Activated CD4-positive, alpha-beta memory T cell treated with anti-CD3 and anti-CD28 coated beads for 36 hours (primary cell): ENCODE measurements around the gene ARFRP1. TPM values are rescaled to one million over a fixed set of nuclear protein-coding genes. Genes with fewer than 3 reads are reported as not detected.
"Not testable (repeated sequence)": the region's sequence is repeated elsewhere in the genome, so short reads cannot be mapped to it uniquely, and the experiment has no call there.

Source experiments
- CTCF ChIA-PET: fragments of 350-600 bp; sonication (Branson Sonifier 250); formaldehyde crosslinking; loops from one replicate; lab custom pipeline; 2021; ENCODE audit warnings: antibody characterized with exemption, inconsistent platforms; lab: Charles Lee
- POLR2A ChIA-PET: fragments of 350-600 bp; sonication (Branson Sonifier 250); formaldehyde crosslinking; loops from one replicate; lab custom pipeline; 2021; ENCODE audit warnings: antibody characterized with exemption; lab: Charles Lee
- DNase-seq: peaks from one replicate; pipeline ENCODE4 v3.0.0-alpha.2; 2020
- H3K27ac Mint-ChIP-seq: one replicate; pipeline ENCODE4 v1.8.0; 2021; ENCODE audit warnings: mixed read lengths
- H3K27me3 Mint-ChIP-seq: one replicate; pipeline ENCODE4 v1.8.0; 2021; ENCODE audit warnings: mixed read lengths
- H3K36me3 Mint-ChIP-seq: one replicate; pipeline ENCODE4 v1.8.0; 2021; ENCODE audit warnings: mixed read lengths
- H3K4me1 Mint-ChIP-seq: one replicate; pipeline ENCODE4 v1.8.0; 2021; ENCODE audit warnings: low read depth, mixed read lengths
- H3K4me3 Mint-ChIP-seq: one replicate; pipeline ENCODE4 v1.8.0; 2021; ENCODE audit warnings: mild to moderate bottlenecking, mixed read lengths
- H3K9me3 Mint-ChIP-seq: one replicate; pipeline ENCODE4 v1.8.0; 2021; ENCODE audit warnings: mixed read lengths
- intact Hi-C: fragments of 100-400 bp; cut with micrococcal nuclease; formaldehyde crosslinking; loops from one replicate; pipeline ENCODE4 v1.15.1; 2023
- total RNA-seq, 2 experiments: library from RNA; stranded (reverse); gene quantifications; one replicate each; pipeline ENCODE4 v1.2.3, GENCODE V29; 2021

The ARFRP1 gene
- total RNA-seq, 2 experiments from 2014 or later = 54.6 to 58.4 TPM

DNA sequence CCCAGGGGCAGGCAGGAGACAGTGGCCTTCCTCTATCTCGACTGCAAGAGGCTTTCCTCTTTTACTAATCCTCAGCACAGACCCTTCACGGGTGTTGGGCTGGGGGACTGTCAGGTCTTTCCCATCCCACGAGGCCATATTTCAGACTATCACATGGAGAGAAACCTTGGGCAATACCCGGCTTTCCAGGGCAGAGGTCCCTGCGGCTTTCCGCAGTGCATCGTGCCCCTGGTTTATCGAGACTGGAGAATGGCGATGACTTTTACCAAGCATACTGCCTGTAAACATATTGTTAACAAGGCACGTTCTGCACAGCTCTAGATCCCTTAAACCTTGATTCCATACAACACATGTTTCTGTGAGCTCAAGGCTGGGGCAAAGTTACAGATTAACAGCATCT, 47.6 kb downstream of the ARFRP1 start:
- H3K4me3 Mint-ChIP-seq = peak overlapping the region; percentile 92
- H3K36me3 Mint-ChIP-seq = peaks cover 18% of the 10 kb centered on the region
- peaks cover 17% of the 10 kb centered on the region for H3K4me1 Mint-ChIP-seq
- intact Hi-C loops, POLR2A ChIA-PET, DNase-seq, H3K9me3 Mint-ChIP-seq, CTCF ChIA-PET, H3K27me3 Mint-ChIP-seq, H3K27ac Mint-ChIP-seq: not testable (repeated sequence)

DNA sequence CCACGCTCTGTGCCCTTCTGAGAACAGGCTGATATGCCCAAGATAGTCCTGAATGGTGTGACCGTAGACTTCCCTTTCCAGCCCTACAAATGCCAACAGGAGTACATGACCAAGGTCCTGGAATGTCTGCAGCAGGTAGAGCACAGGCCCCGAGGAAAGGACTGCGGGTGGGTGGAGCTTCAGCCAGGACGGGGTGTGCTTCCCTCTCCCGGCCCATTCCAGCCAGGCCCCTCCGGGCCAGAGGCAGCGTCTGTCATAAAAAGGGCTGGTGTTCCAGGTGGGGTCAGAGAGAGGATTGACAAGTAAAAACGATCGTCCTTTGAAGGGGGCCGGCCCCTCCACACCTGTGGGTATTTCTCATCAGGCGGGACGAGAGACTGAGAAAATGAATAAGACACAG, 48.4 kb downstream of the ARFRP1 start:
- no peaks in the 10 kb centered on the region for H3K27me3 Mint-ChIP-seq
- no peak for DNase-seq
- H3K4me1 Mint-ChIP-seq = peaks cover 22% of the 10 kb centered on the region
- H3K9me3 Mint-ChIP-seq = no peaks in the 10 kb centered on the region
- peaks cover 15% of the 10 kb centered on the region for H3K36me3 Mint-ChIP-seq
- intact Hi-C loops = loop anchor here (5.0 kb wide), 1 partner anchor 78 kb away; the partner anchor contains the start of genes LIME1 and SLC2A4RG
- H3K27ac Mint-ChIP-seq = no peak overlapping the region
- ChIA-PET CTCF (no interaction called here), POLR2A (no interaction called here)
- H3K4me3 Mint-ChIP-seq = peak overlapping the region; percentile 92

DNA sequence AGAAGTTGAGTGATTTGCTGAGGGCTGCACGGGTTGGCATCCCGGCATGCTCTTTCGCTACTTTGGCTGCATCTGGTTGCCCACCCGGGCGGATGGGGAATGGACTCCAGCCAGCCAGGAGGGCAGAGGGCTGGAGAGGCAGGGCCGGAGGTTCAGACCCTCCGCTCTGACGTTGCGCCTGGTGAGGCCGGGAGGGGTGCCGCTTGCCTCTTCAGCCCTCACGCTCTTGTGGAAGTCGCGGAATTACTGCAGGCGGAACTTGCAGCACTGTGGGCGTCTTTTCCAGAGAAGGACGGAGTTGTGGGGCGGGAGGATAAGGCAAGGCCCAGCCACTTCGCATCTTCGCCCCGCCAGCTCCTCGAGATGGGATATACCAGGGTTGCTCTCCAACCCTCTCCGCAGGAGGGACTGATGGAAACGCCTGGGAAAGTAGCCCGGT, 49.0 kb downstream of the ARFRP1 start:
- Mint-ChIP-seq H3K9me3 (no peaks in the 10 kb centered on the region), H3K27ac (peak overlapping the region; percentile 93), H3K4me1 (peaks cover 28% of the 10 kb centered on the region), H3K27me3 (no peaks in the 10 kb centered on the region), H3K36me3 (peaks cover 15% of the 10 kb centered on the region), H3K4me3 (peak overlapping the region; percentile 92)
- POLR2A ChIA-PET = interaction anchor here (1.0 to 2.0 kb wide), 4 partner anchors 17 to 206 kb away, joined by 3 to 17 read pairs (median 6); partner anchors contain the start of genes GMEB2 and TPD52L2
- CTCF ChIA-PET = interaction anchor here (0.8 to 1.6 kb wide), 9 partner anchors 10 to 322 kb away, joined by 3 to 11 read pairs (median 4); partner anchors contain the start of genes ARFRP1, GMEB2, PRPF6 and PTK6
- DNase-seq = peak; percentile 53
- intact Hi-C loops = loop anchor here (5.0 kb wide), 1 partner anchor 79 kb away; the partner anchor contains the start of genes LIME1 and SLC2A4RG

DNA sequence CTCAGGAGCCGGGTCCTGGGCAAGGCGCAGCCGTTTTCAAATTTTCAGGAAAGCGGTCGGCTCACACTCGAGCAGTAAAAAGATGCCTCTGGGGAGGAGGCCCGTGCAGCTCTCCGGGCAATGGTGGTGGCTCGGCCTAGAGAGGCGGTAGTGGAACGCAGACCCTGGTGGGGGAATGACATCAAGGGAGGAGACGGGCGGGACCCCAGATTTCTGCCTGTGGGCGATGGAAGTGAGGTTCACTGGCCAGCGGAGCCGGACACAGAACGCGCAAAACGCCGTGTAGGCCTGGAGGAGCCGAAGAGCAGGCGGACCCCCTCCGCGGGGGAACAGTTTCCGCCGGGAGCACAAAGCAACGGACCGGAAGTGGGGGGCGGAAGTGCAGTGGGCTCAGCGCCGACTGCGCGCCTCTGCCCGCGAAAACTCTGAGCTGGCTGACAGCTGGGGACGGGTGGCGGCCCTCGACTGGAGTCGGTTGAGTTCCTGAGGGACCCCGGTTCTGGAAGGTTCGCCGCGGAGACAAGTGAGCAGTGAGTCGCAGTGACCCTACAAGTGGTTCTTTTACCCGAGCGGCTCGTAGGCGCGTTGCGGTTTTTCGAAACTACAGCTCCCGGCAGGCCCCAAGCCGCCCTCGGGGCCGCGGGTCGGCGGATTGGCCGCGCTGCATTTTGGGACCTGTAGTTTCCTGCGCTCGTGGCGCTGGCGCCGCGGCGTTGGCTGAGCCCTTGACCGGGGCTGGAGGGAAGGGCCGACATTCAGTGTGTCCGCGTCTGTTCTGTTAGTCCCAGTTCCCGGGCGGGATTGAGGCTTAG, 49.6 kb downstream of the ARFRP1 start, which contains the start of gene RTEL1:
Gene RTEL1, plus strand, starts transcription at position 376 of the 812 bp plus-strand sequence. CDS start 1,091 bp downstream, outside the sequence.
- Mint-ChIP-seq H3K4me3 (peak within 1 kb of the TSS; percentile 92), H3K27ac (peak within 1 kb of the TSS; percentile 93), H3K4me1 (peaks cover 29% of the 10 kb centered on the region), H3K9me3 (no peaks in the 10 kb centered on the region), H3K27me3 (no peaks in the 10 kb centered on the region), H3K36me3 (peaks cover 15% of the 10 kb centered on the region)
- intact Hi-C loops = loop anchor here (5.0 kb wide), 1 partner anchor 79 kb away; the partner anchor contains the start of genes LIME1 and SLC2A4RG
- POLR2A ChIA-PET = interaction anchor here (0.9 to 2.0 kb wide), 5 partner anchors 12 to 207 kb away, joined by 3 to 17 read pairs (median 3); partner anchors contain the start of genes GMEB2 and TPD52L2
- DNase-seq = peak; percentile 92
- CTCF ChIA-PET = interaction anchor here (0.8 to 1.6 kb wide), 9 partner anchors 11 to 323 kb away, joined by 3 to 11 read pairs (median 4); partner anchors contain the start of genes ARFRP1, GMEB2, PRPF6 and PTK6

DNA sequence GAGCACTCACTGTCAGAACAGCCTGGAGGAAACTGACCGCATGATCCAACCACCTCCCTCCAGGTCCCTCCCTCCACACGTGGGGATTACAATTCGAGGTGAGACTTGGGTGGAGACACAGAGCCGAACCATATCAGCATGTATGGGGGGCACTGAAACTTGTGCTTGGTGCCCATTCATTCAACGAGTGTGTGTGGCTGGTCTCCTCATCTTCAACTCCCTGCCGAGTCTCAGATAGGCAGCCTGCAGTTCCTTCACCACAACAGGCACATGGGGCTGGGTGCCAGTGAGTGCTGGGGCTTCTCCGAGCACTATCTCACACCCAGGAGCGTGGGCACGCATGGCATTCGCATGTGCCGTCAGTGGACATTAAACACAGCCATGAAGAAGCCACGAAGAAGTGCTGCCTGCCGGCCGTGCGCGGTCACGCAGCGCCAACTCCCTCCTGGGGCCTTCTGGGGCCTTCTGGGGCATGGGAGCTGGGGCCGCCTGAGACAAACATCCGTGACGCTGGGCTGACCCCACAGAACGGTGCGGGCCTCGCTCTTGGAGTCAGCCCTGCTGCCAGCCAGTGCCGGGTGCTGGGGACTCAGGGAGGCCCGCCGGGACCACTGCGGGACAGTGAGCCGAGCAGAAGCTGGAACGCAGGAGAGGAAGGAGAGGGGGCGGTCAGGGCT, 50.4 kb downstream of the ARFRP1 start:
- ChIA-PET CTCF (interaction anchor here (1.0 to 1.6 kb wide), 5 partner anchors 16 to 161 kb away, joined by 3 to 11 read pairs (median 4); partner anchors contain the start of genes GMEB2 and PTK6), POLR2A (interaction anchor here (0.9 to 2.0 kb wide), 4 partner anchors 12 to 208 kb away, joined by 3 to 17 read pairs (median 6); partner anchors contain the start of genes GMEB2 and TPD52L2)
- DNase-seq = no peak
- H3K9me3 Mint-ChIP-seq = no peaks in the 10 kb centered on the region
- H3K36me3 Mint-ChIP-seq = peaks cover 14% of the 10 kb centered on the region
- H3K4me1 Mint-ChIP-seq = peaks cover 29% of the 10 kb centered on the region
- peak overlapping the region; percentile 92 for H3K4me3 Mint-ChIP-seq
- H3K27ac Mint-ChIP-seq = peak overlapping the region; percentile 93
- no peaks in the 10 kb centered on the region for H3K27me3 Mint-ChIP-seq
- intact Hi-C loops = loop anchor here (5.0 kb wide), 1 partner anchor 80 kb away; the partner anchor contains the start of genes LIME1 and SLC2A4RG

DNA sequence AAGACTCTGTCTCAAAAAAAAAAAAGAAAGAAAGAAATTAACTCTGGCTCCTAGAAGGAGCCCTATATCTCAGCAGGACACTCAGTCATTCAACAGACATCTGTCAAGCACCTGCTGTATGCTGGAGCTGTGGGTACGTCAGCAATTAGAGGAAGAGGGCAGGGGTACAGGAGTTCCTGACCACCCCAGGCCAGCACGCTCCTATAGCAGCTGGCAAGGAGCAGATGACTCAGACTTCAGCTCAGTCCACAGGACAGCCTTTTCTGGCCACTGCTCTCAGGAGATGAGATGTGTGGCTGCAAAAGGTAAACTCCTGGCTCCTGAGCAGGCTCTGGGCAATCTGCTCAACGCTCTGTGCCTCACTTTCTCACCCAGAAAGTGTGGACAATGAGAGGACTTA, 51.3 kb downstream of the ARFRP1 start:
- H3K9me3 Mint-ChIP-seq = no peaks in the 10 kb centered on the region
- peaks cover 7% of the 10 kb centered on the region for H3K36me3 Mint-ChIP-seq
- H3K4me3 Mint-ChIP-seq = no peak overlapping the region
- H3K27ac Mint-ChIP-seq = no peak overlapping the region
- peaks cover 32% of the 10 kb centered on the region for H3K4me1 Mint-ChIP-seq
- ChIA-PET POLR2A (no interaction called here), CTCF (interaction anchor here (1.2 kb wide), 1 partner anchor 14 kb away, joined by 3 read pairs; no protein-coding TSS in a partner anchor)
- intact Hi-C loops = loop anchor here (5.0 kb wide), 1 partner anchor 81 kb away; the partner anchor contains the start of genes LIME1 and SLC2A4RG
- H3K27me3 Mint-ChIP-seq = no peaks in the 10 kb centered on the region
- DNase-seq = no peak

DNA sequence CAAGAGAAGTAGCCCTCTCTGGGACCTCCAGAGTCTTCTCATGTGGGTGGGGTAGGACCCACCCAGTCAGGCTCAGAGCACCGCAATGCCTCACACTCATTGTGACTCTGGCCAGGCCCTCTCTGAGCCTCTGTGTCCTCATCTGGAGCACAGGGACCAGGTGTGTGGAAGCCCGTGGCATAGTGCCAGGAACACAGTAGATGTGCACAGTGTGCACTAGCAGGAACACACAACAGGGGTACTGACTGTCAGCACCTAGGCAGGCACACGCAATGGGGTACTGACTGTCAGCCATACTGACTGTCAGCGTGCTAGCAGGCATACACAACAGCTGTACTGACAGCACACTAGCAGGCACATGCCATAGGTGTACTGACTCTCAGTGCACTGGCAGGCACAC, 52.5 kb downstream of the ARFRP1 start:
- intact Hi-C loops = loop anchor here (5.0 kb wide), 1 partner anchor 82 kb away; the partner anchor contains the start of genes LIME1 and SLC2A4RG
- H3K27me3 Mint-ChIP-seq = no peaks in the 10 kb centered on the region

DNA sequence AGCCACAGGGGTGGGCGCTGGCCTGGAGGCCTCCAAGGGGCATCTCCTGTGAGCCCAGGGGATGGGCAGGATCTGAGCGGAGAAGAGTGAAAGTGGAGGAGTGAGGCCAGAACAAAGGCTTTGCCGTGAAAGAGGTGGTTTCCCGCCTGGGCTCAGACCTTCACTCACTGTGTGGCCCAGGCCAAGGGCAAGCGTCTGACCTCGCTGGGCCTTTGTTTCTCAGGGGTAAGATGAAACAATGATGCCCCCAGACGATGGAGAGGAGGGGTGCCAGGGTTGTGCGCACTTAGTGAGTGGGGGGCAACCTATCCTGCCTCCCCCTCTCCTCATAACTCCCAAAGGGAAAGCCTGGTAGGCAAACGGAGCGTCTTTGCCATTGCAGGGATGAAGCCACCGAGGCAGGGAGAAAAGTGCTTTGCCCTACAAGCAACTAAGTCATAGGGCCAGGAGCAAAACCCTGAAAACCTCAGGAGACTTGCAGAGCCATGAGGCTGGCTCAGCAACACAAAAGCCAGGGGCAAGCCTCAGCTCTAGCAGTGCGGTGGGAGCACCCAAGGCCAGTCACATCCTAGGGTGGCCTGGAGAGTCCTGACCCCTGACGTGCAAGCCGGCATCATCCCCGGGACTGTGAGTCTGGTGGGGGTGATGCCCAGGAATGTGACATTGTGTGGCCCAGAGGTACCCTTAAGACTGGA, 53.7 kb downstream of the ARFRP1 start:
- no peaks in the 10 kb centered on the region for H3K27me3 Mint-ChIP-seq
- H3K4me3 Mint-ChIP-seq = peak overlapping the region; percentile 74
- H3K9me3 Mint-ChIP-seq = no peaks in the 10 kb centered on the region
- ChIA-PET CTCF (interaction anchor here (1.1 to 2.0 kb wide), 2 partner anchors 12 to 116 kb away, joined by 3 to 8 read pairs; no protein-coding TSS in a partner anchor), POLR2A (interaction anchor here (1.0 kb wide), 1 partner anchor 8 kb away, joined by 3 read pairs; no protein-coding TSS in a partner anchor)
- H3K4me1 Mint-ChIP-seq = peaks cover 25% of the 10 kb centered on the region
- peak overlapping the region; percentile 79 for H3K27ac Mint-ChIP-seq
- no peaks in the 10 kb centered on the region for H3K36me3 Mint-ChIP-seq
- intact Hi-C loops = no loop called here
- no peak for DNase-seq

More for the DNA sequence above, 52.5 kb downstream of the ARFRP1 start:
- H3K9me3 Mint-ChIP-seq = no peaks in the 10 kb centered on the region
- no peak overlapping the region for H3K4me3 Mint-ChIP-seq
- ChIA-PET POLR2A (no interaction called here), CTCF (interaction anchor here (1.2 kb wide), 1 partner anchor 13 kb away, joined by 3 read pairs; no protein-coding TSS in a partner anchor)
- no peak for DNase-seq
- peaks cover 4% of the 10 kb centered on the region for H3K36me3 Mint-ChIP-seq
- no peak overlapping the region for H3K27ac Mint-ChIP-seq
- H3K4me1 Mint-ChIP-seq = peaks cover 35% of the 10 kb centered on the region

DNA sequence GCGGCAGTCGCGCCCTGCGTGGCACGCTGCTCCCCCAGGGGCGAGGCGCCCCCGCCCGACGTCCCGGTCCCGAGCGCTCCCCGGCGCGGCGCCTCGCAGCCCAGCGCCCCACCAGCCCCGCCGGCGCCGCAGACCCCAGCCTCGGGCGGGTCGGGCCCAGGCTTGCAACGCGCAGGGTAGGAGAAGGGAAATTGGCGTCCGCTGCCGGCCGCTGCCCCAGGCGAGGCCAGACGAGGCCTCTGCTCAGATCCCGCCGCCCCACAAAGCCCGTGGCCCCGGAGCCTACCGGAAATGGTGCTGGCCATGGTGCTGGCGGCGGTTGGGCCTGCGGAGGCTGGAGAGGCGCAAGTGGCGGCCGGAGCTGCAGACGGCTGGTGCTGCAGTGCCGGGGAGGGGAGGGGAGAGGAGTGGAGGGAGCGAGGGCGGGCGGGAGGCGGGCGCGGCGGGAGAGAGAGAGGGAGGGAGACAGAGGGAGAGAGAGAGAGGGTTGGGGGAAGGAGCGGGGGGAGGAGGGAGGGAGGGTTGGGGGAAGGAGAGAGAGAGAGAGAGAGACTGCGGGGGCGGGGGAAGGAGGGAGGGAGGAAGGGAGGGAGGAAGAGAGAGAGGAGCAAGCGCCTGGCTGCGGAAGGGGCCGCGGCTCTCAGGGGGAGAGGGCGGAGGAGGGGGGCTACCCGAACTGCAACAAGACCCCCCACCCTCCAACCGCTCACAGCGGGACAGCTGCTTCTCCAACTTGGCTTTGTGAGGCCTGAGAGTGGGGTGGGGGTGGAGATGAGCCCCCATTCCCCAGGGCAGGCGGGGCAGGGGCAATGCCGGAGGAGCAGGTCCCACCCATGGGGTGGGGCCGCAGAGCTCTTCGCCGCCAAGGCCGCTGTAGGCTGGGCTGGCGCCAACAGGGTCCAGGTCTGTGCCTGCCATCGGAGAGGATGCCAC, 54.5 kb downstream of the ARFRP1 start, which contains the start of gene STMN3:
Gene STMN3, minus strand, starts transcription at position 384 of the 933 bp plus-strand sequence. Its CDS starts 79 bp downstream, at position 305.
- H3K9me3 Mint-ChIP-seq = no peaks in the 10 kb centered on the region
- peaks cover 18% of the 10 kb centered on the region for H3K4me1 Mint-ChIP-seq
- no peaks in the 10 kb centered on the region for H3K36me3 Mint-ChIP-seq
- H3K27me3 Mint-ChIP-seq = no peaks in the 10 kb centered on the region
- peak within 1 kb of the TSS; percentile 74 for H3K4me3 Mint-ChIP-seq
- ChIA-PET CTCF (interaction anchor here (1.1 to 2.0 kb wide), 2 partner anchors 11 to 115 kb away, joined by 3 to 8 read pairs; no protein-coding TSS in a partner anchor), POLR2A (interaction anchor here (1.0 kb wide), 2 partner anchors 9 to 12 kb away, joined by 3 read pairs; no protein-coding TSS in a partner anchor)
- intact Hi-C loops = no loop called here
- H3K27ac Mint-ChIP-seq = peak within 1 kb of the TSS; percentile 79
- peak; percentile 87 for DNase-seq
